DMS153 treated with DMSO at 0.1 percent for 48 hours (cell line): ENCODE data around the gene KCNJ5.

Experiments used
- DNase-seq: peaks from one replicate; lab custom pipeline; 2025; ENCODE audit not compliant: unreplicated experiment; lab: John Stamatoyannopoulos, UW

The KCNJ5 gene

DNA sequence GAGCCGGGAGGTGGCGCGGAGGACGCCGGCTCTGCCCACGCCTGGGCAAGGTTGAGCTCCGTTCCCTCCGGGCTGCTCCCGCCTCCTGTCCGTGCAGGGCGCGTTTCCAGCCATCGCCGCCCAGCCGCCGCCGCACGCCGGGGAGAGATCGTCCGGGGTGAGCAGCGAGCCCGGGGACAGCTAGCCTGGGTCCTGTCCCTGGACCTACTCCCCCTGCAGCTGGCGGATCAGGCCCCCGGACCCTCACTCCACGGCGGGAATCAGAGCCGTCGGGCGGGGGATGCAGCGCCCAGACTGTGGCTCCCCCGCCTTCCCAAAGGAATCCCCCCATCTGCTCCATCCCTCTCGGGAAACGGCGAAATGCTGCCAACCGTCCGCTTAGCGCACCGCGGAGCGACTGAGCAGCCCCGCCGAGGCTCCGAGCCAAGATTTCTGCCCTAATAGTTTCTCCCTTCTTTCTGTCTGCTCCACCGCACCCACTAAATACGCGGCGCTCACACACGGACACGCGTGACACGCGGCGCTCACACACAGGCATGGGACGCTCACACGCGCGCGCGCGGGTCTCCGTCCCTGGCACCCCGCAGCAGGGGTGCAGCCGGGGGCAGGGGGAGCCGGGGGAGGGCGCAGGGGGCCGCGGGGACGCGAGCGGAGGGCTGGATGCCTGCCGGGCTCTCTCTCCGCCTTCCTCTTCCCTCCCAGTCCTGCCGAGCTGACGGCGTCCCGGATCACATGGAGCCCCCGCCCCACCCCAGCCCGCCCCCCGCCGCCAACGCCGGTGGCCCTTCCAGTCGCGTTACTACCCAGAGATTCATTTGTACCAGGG is at the start of gene KCNJ5:
KCNJ5 (plus strand) TSS at position 814 of the 826 bp plus-strand sequence. CDS start 19,918 bp downstream, outside the sequence.
- DNase-seq = no peak

DNA sequence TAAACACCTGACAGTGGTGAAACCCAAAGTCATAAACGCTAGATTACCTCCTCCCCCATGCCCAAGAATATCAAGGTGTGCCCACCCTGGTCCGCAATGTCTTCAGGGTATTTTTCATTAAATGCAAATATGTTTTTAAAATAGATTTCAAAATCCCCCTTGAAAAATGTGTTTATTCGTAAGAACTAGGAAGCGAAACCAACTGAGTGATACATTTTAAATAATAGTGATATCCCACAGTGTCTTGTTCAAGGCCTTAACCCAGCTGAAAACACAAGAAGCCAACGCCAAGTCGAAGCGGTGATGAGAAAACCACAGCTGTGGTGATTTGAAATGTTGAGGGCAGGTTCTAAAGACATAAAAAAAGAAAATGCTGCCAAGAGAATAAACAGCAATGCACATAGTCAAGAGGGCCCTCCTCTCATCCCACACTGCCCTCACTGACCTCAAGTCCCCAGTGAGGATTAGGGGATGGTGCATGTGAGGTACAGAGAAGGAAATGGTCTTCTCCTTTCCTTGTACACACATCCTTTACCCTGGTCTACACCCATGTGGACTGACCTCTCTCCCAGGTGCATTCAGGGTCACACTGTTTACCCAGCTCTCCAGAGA is 49.6 kb upstream of the KCNJ5 start:
- DNase-seq = no peak

GRCh38 chr11:128843198-128843785 is 47.9 kb upstream of the KCNJ5 start:
- no peak for DNase-seq

GRCh38 chr11:128845334-128845780 is 45.8 kb upstream of the KCNJ5 start:
- DNase-seq = no peak

DNA sequence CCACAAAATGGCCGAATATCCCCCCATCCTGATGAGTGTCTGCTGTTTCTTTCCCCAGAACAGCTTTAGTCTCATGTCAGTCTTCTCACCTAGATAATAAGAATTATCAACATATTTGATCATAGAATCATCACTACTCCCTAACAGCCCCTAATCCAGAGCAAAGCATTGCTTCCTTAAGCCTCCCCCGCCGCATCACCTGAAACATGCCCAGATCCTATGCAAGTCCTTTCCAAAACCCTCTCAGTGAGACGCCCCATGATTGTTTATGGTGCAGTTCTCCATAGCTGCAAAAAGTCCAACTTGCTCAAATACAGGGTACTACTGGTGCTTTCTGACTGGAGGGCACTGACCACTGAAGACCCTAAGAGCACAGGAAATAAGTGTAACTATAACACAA is 44.2 kb upstream of the KCNJ5 start:
- no peak for DNase-seq

- DNase-seq = no peak
Observed at GRCh38 chr11:128848815-128849455, 42.2 kb upstream of the KCNJ5 start.

GRCh38 chr11:128852327-128853023 is 38.7 kb upstream of the KCNJ5 start:
- no peak for DNase-seq

DNA sequence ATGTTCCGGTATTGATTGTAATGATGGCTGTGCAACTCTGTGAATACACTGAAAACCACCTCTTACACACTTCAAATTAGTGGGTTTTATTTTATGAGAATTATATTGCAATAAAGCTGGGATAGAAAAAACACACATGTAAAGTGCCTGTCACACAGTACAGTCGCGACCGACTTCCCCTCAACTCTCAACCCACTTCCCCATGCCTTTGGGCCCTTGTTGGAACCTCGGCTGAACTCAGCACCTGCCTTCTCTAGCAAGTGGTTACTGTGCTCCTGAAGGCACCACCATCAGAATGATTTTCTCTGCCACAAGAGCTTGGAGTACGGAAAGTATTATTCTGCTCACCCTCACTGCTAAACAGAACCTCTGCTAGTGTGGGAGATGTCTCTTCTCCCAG is 37.6 kb upstream of the KCNJ5 start:
- no peak for DNase-seq

DNA sequence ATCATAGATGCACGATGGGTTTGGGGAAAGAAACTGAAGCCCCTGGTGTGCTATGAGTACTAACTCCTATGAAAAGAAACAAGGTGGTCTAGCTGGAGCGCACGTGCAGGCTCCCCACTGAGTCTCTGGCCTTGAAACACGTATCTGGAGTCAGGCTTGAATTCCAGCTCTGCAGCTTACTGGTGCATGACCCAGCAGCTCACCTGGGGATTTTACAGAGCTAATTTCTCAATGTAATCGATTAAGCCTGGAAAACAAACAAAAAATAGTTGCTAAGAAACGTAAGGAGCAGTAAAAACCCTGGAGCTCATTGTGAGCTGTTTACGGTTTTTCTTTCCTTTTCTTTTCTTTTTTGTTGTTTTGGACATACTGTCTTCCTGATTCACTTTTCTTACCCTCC is 36.3 kb upstream of the KCNJ5 start:
- DNase-seq = no peak

DNA sequence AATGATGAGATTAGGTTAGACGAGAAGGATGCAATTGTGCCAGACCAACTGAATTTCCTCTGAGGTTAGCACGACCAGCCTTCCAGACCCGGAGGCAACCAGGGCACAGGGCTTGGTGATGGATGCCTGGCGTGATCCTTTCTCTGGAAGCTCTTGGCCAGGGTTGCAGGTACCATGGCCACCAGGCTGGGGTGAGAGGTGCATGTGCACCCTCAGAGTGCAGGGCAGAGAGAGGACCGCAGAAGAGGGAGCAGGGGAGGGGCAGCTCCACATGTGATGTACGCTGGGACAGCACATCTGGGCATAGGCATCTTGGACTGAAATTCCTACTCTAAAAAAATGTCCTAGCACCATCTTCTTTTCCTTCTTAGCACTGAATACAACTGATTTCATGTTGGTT is 34.9 kb upstream of the KCNJ5 start:
- no peak for DNase-seq

- no peak for DNase-seq
Observed at GRCh38 chr11:128857341-128857740, 33.8 kb upstream of the KCNJ5 start.

DNA sequence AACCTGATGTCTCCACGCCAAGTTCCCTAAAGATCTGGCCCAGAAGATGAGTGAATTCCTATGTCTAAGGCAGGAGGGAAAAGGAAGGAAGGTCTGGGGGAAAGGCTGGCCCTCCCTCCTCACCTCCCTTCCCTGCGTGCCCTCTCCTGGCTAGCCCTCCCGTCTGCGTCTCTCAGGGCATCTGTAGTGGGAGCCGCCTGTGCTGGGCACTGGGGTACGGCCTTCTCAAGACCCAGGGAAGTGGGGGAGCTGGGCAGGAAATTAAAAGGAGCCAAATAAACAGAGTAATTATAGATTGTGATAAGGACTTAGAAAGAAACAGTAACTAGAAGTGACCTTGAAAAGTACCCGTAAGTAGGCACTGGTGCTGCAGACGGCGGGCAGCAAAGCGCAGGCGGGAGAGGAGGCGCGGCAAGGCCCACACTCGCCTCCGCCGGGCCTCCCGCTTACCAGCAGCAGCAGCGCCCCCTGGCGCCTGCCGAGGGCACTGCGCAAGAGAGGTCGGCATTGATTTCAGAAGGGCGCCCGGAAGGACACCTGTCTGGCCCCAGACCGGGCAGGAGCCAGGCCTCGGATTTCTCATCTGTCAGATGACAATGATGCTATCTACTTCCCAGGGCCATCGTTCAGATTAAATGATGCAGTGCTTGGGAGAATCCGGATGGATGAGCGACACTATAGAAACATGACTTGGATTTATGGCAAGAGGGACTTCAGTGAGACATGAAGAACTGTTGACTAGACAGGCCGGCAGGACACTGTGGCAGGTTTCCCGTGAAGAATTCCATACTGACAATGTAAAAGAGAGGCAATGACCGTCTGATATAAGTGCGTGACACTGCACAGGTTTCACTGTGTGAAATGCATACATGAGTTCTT is 31.4 kb upstream of the KCNJ5 start:
- DNase-seq = peak; percentile 26

GRCh38 chr11:128860571-128861361 is 30.4 kb upstream of the KCNJ5 start:
- DNase-seq = no peak

GRCh38 chr11:128862406-128862805 is 28.8 kb upstream of the KCNJ5 start:
- no peak for DNase-seq

DNA sequence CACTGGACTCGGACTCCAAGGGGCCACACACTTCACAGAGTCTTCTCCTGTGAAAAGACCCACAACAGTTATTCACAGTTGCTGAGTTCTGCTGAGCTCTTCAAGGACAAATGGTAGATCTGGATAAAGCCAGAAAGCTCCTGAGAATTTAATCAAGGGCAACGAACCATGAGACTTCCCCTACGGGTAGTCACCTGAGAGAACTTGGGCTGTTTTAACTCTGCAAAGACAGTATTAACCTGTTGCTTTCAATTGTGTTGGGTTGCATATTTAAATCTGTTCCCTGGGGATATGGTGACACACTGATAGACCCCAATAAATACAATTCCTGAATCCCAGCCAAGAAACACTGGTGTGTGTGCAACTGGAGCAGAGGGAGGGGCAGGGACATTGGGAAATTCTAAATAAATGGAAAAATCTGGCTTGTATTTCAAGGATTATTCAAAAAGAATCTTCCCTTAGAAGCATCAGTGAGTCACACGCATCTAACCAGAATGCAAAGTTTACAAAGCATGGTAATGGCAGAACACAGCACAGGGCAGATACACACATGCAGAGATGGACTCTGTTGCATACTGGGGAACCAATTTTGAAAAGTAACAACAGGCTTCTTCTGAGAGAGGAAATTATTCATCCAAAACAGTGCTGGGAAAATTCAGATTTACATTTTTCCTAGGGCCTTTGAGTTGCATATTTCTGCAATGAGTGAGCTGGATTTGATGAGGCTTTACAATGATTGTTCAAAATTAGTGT is 28.1 kb upstream of the KCNJ5 start:
- no peak for DNase-seq

GRCh38 chr11:128865490-128865889 is 25.7 kb upstream of the KCNJ5 start:
- no peak for DNase-seq

- DNase-seq = no peak
Observed at GRCh38 chr11:128867277-128867676, 23.9 kb upstream of the KCNJ5 start, which contains the start of gene KCNJ1. TSS of gene KCNJ1 (minus strand) at chr11:128867296. CDS start at chr11:128840243, 27,053 bp downstream.
